ENCODE measurements around the gene RAPGEF4. TPM values are rescaled to one million over a fixed set of nuclear protein-coding genes. Genes with fewer than 3 reads are reported as not detected.

The RAPGEF4 gene
- total RNA-seq, 4 donors from 2014 or later = 2.8 to 73.4 (median 6.9) TPM

- Histone ChIP-seq H3K9me3 (no peaks in the 10 kb centered on the region), H3K4me3 (no peak overlapping the region), H3K27me3 (no peaks in the 10 kb centered on the region), H3K4me1 (no peaks in the 10 kb centered on the region), H3K36me3 (no peaks in the 10 kb centered on the region), H3K27ac (no peak overlapping the region)
- TF ChIP-seq POLR2A (IDR thresholded peaks at IDR 0.05) = no peak
- no peak for TF ChIP-seq CTCF (IDR thresholded peaks at IDR 0.05)
- DNase-seq = no peak
These were observed 172.6 kb downstream of the RAPGEF4 start for GRCh38 chr2:172908275-172908674.

- Histone ChIP-seq H3K4me1 (no peaks in the 10 kb centered on the region), H3K9me3 (no peaks in the 10 kb centered on the region), H3K27me3 (no peaks in the 10 kb centered on the region), H3K36me3 (no peaks in the 10 kb centered on the region), H3K4me3 (no peak overlapping the region), H3K27ac (no peak overlapping the region)
- no peak for DNase-seq
- TF ChIP-seq CTCF (IDR thresholded peaks at IDR 0.05) (no peak), POLR2A (IDR thresholded peaks at IDR 0.05) (no peak)
These were observed 173.8 kb downstream of the RAPGEF4 start for GRCh38 chr2:172909454-172909853.

GRCh38 chr2:172912266-172912665, 176.6 kb downstream of the RAPGEF4 start:
- Histone ChIP-seq H3K4me1 (no peaks in the 10 kb centered on the region), H3K9me3 (no peaks in the 10 kb centered on the region), H3K36me3 (no peaks in the 10 kb centered on the region), H3K27ac (no peak overlapping the region), H3K4me3 (no peak overlapping the region), H3K27me3 (no peaks in the 10 kb centered on the region)
- no peak for TF ChIP-seq POLR2A (IDR thresholded peaks at IDR 0.05)
- TF ChIP-seq CTCF (IDR thresholded peaks at IDR 0.05) = no peak
- no peak for DNase-seq

GRCh38 chr2:172914341-172915008, 178.8 kb downstream of the RAPGEF4 start:
- DNase-seq = no peak
- H3K4me1 ChIP-seq = no peaks in the 10 kb centered on the region
- no peaks in the 10 kb centered on the region for H3K27me3 ChIP-seq
- no peaks in the 10 kb centered on the region for H3K36me3 ChIP-seq
- no peak overlapping the region for H3K4me3 ChIP-seq
- TF ChIP-seq CTCF (IDR thresholded peaks at IDR 0.05) (no peak), POLR2A (IDR thresholded peaks at IDR 0.05) (no peak)
- no peaks in the 10 kb centered on the region for H3K9me3 ChIP-seq
- no peak overlapping the region for H3K27ac ChIP-seq

GRCh38 chr2:172917716-172918115, 182.1 kb downstream of the RAPGEF4 start:
- Histone ChIP-seq H3K27me3 (no peaks in the 10 kb centered on the region), H3K4me3 (no peak overlapping the region), H3K27ac (no peak overlapping the region), H3K36me3 (no peaks in the 10 kb centered on the region), H3K4me1 (no peaks in the 10 kb centered on the region), H3K9me3 (no peaks in the 10 kb centered on the region)
- DNase-seq = no peak
- no peak for TF ChIP-seq POLR2A (IDR thresholded peaks at IDR 0.05)
- TF ChIP-seq CTCF (IDR thresholded peaks at IDR 0.05) = no peak

- Histone ChIP-seq H3K4me3 (no peak overlapping the region), H3K9me3 (no peaks in the 10 kb centered on the region), H3K27me3 (no peaks in the 10 kb centered on the region), H3K4me1 (no peaks in the 10 kb centered on the region), H3K27ac (no peak overlapping the region), H3K36me3 (no peaks in the 10 kb centered on the region)
- TF ChIP-seq POLR2A (IDR thresholded peaks at IDR 0.05) (no peak), CTCF (IDR thresholded peaks at IDR 0.05) (no peak)
- no peak for DNase-seq
These were observed 184.1 kb downstream of the RAPGEF4 start for GRCh38 chr2:172919732-172920131.

Data from Peyer's patch (tissue), 4 donors.